Measurements from ENCODE around the gene BCKDHA. TPM values are rescaled to one million over a fixed set of nuclear protein-coding genes. Genes with fewer than 3 reads are reported as not detected.
A peak's percentile ranks its signal among the peaks of the same experiment; 100 is the strongest.

BCKDHA gene
- total and polyA plus RNA-seq, 9 of the 15 experiments (the other 6 are each of a cell fraction or from before 2014, with no cell fraction given) = 4.5 to 52.5 (median 14.1) TPM

- TF ChIP-seq ZNF280B (CRISPR knock-in tag; IDR thresholded peaks at IDR 0.05) (no peak), STAT5B (CRISPR knock-in tag; IDR thresholded peaks at IDR 0.05) (no peak), CAMTA2 (CRISPR knock-in tag; conservative IDR thresholded peaks at IDR 0.05) (no peak), PRDM10 (IDR thresholded peaks at IDR 0.05; ENCODE audit: partially characterized antibody) (peak; percentile 14), GTF2B (IDR thresholded peaks at IDR 0.05; ENCODE audit: extremely low read depth, insufficient read length) (no peak), HMG20A (CRISPR knock-in tag; conservative IDR thresholded peaks at IDR 0.05) (no peak), RB1 (IDR thresholded peaks at IDR 0.05; ENCODE audit: low read depth) (no peak), POLR2G (IDR thresholded peaks at IDR 0.05; ENCODE audit: low read depth, low read length) (peak; percentile 86), CREB1 (IDR thresholded peaks at IDR 0.05) (peak; percentile 75), CREB1 (CRISPR knock-in tag; IDR thresholded peaks at IDR 0.05) (peak; percentile 89), ZNF644 (tag; IDR thresholded peaks at IDR 0.05; ENCODE audit: low read depth) (no peak), SNRNP70 (optimal IDR thresholded peaks at IDR 0.05; ENCODE audit: low read depth, low read length) (no peak), ZNF695 (CRISPR knock-in tag; IDR thresholded peaks at IDR 0.05) (no peak), MYBL2 (IDR thresholded peaks at IDR 0.05; ENCODE audit: low read depth) (no peak; the same call in 1 of the 2 replicates), MYBL2 (CRISPR knock-in tag; IDR thresholded peaks at IDR 0.05; ENCODE audit: borderline replicate concordance) (no peak), POLR2AphosphoS2 (IDR thresholded peaks at IDR 0.05; ENCODE audit: low read length) (peak; percentile 92), KHSRP (IDR thresholded peaks at IDR 0.05) (no peak), U2AF2 (optimal IDR thresholded peaks at IDR 0.05; ENCODE audit: low read depth, low read length) (no peak), ZNF41 (CRISPR knock-in tag; conservative IDR thresholded peaks at IDR 0.05) (no peak), SOX6 (IDR thresholded peaks at IDR 0.05) (no peak), MCM3 (IDR thresholded peaks at IDR 0.05) (no peak), ARHGAP35 (IDR thresholded peaks at IDR 0.05; ENCODE audit: partially characterized antibody) (no peak), LARP7 (IDR thresholded peaks at IDR 0.05) (no peak), PTRF (tag; IDR thresholded peaks at IDR 0.05) (no peak), ZKSCAN3 (CRISPR knock-in tag; IDR thresholded peaks at IDR 0.05) (no peak), E2F5 (CRISPR knock-in tag; IDR thresholded peaks at IDR 0.05) (no peak)
These were observed 33.7 kb upstream of the BCKDHA start, which contains the start of gene B9D2 (continued) for GRCh38 chr19:41363753-41364523.

Data from K562 (cell line).